COR-L47 (cell line): ENCODE data around the gene ADGRV1.

Experiments used
- DNase-seq: peaks from one replicate; lab custom pipeline; 2025; lab: John Stamatoyannopoulos, UW

The ADGRV1 gene

GRCh38 chr5:91207248-91207647 lies 648.7 kb downstream of the ADGRV1 start:
- no peak for DNase-seq

DNA sequence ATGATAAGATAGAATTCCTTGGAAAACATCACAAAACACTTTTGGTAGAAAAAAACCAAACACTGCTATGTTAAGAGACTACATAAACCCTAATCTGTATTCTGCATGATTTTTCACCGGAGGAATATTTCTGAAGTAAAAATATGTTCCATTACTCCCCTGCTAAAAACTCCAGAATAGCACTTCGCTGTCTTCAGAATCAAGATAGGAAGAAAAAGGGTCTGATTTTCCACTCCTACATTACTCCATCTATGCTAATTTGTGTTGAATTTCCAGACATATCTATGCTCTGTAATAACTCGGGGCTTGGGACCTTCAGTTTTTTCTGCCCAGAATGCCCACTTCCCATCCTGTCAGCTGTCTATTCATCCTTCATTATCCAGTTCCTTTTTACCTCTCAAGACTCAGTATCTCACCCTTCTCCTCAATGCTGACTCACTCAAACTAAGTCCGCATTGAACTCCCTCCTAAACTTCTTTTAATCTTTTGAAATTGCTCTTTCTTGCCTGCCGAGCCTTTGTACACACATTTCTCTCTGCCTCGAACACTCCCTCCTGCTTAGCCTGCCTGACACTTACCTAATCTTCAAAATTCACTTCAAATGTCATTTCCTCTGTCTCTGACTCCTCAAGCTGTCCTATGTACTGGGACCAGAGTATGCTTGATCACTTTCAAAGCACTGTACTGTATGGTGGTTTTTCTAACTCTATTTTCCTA lies 653.6 kb downstream of the ADGRV1 start:
- no peak for DNase-seq

GRCh38 chr5:91212714-91213092 lies 654.1 kb downstream of the ADGRV1 start:
- DNase-seq: no peak
